H1 (cell line): ENCODE results near the gene OTOP3. TPM values are rescaled to one million over a fixed set of nuclear protein-coding genes. Genes with fewer than 3 reads are reported as not detected.

Experiments used
- POLR2A ChIP-seq, 2 experiments: IDR thresholded peaks; 1 replicate in 1 of 2; 2 replicates in 1 of 2; pipeline ENCODE4 v1.6.1; 2011; ENCODE audit warnings: low read depth in 2 of 2, low read length in 2 of 2, mild to moderate bottlenecking in 2 of 2; ENCODE audit errors: control extremely low read depth in 1 of 2
- polyA plus RNA-seq, 7 experiments: library from polyadenylated mRNA; depleted of rRNA in 3 of 7; stranded (reverse) in 5 of 7; unstranded in 2 of 7; fragments of >200 nt in 5 of 7; fragments of 200-250 nt in 2 of 7; gene quantifications; 1 replicate in 5 of 7; 2 replicates in 1 of 7; 4 replicates in 1 of 7; pipeline versions ENCODE4 v1.2.1 to v1.2.3, GENCODE V29; 2011 to 2013; ENCODE audit warnings: missing spikeins in 2 of 7, mixed read lengths in 2 of 7
- total RNA-seq: library from RNA; stranded (reverse); fragmentation: NEBNext Ultra II Directional; extraction: Animal tissue kit (Norgen Biotek cat#: 25700); gene quantifications from 2 replicates; pipeline ENCODE4 v1.2.1, GENCODE V29; 2021

Gene OTOP3
- total and polyA plus RNA-seq, 2 of the 8 experiments (the other 6 are each of a cell fraction or from before 2014, with no cell fraction given): 0.05 TPM; not detected in 1

DNA sequence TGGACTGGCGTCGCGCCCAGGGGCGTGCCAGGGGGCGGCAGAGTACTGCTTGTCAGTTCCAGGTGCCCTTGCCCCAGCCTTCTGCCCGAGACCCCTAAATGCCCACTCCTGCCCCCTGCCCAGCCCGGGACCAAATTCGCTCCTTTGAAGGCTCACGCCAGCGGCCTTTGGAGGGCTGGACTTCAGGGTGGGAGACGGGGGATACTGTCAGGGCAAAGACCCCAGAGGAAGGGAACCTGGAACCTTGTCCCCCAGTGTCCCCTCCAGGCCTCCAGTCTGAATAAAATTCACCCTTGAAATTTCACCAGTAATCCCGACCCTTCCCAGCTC is 737 bp downstream of the OTOP3 start (continued):
- no peak for TF ChIP-seq POLR2A (IDR thresholded peaks at IDR 0.05; ENCODE audit: control extremely low read depth in 1 of 2, low read depth in 2 of 2, low read length in 2 of 2)
